Transverse colon (tissue), 4 donors: ENCODE results near the gene LTBP2.

ENCODE experiments used
- CTCF ChIP-seq, 5 experiments: fragments of 200-600 bp in 3 of 5; fragments of 450-650 bp in 2 of 5; sonication (generic) in 3 of 5; IDR thresholded peaks; 1 replicate in 2 of 5; 2 replicates in 3 of 5; pipeline ENCODE4 v1.5.1; 2016 to 2017; ENCODE audit warnings: antibody characterized with exemption in 5 of 5, inconsistent platforms in 3 of 5, mild to moderate bottlenecking in 2 of 5, moderate library complexity in 1 of 5
- POLR2AphosphoS5 ChIP-seq, 3 donors: sonication (generic); formaldehyde crosslinking; IDR thresholded peaks; one replicate each; pipeline ENCODE4 v1.6.1; 2016; ENCODE audit warnings: antibody characterized with exemption in 3 of 3

GRCh38 chr14:74490486-74490885, 121.6 kb downstream of the LTBP2 start:
- TF ChIP-seq CTCF (IDR thresholded peaks at IDR 0.05) (no peak), POLR2AphosphoS5 (IDR thresholded peaks at IDR 0.05) (no peak)
